ENCODE results near the gene SMAD7.

SMAD7 gene

DNA sequence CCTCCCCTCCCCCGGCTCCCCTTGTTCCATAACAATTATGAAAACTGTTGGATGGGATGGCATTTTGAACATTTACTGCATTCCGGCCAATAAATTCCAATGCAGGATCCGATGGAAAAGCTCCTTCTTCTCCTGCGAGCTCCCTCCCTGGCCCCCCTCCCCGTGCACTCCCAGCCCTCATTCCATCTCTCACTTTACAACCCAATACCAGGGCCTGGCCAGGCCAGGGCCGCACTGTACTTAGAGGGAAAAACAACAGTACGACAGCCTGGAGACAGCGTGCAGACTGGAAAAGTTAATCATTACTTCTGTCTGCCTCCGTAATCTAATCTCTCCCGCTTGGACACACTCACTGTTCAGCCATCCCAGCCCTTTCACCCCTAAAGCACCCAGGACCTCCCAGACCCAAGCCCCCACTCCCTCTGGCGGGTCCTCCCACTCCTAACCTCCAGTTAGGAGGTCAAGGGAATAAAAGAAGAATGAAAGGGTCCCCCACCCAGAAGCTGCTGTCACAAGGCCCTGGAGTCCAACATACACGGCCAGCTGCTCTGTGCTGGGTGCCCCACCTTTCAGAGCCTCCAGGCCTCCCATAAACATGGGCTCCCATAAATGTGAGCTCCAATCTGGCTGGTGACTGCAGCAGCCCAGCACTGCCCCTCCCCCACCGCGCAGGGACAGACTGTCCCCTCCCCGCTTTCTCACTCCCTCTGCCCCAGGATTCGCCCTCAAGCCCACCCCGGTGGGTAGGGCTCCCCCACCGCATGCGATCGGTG is 20.6 kb downstream of the SMAD7 start:
- peak; percentile 67 to 85 for DNase-seq

- DNase-seq: no peak
Observed at GRCh38 chr18:48929212-48929612, 21.6 kb downstream of the SMAD7 start.

DNA sequence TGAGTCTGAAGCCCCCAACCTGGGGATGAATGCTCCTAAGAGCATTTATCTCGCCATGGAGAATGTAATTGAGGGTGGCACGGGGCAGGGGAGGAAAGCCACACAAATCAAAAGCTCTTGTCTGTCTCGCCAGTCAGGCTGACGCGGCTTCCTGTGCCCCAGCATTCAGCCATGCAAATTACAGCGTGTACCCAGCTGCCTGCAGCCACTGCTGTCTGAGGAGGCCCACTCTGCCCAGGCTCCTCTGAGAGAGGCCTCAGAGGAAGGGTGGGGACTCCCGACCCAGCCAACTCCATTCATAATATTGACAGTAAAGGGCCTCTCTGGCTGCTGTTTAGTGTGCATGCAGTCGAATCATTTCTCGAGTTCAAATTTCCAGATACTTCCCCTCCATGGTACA is 22.0 kb downstream of the SMAD7 start:
- DNase-seq: peak; percentile 94 to 98

GRCh38 chr18:48927286-48928080 is 23.3 kb downstream of the SMAD7 start:
- DNase-seq: peak; percentile 72 to 86

GRCh38 chr18:48926420-48926857 is 24.3 kb downstream of the SMAD7 start:
- peak in 1 of 2 experiments; percentile 75 for DNase-seq

GRCh38 chr18:48925491-48925780 is 25.3 kb downstream of the SMAD7 start:
- DNase-seq: no peak

- no peak for DNase-seq
Observed at GRCh38 chr18:48924630-48925490, 25.9 kb downstream of the SMAD7 start.

DNA sequence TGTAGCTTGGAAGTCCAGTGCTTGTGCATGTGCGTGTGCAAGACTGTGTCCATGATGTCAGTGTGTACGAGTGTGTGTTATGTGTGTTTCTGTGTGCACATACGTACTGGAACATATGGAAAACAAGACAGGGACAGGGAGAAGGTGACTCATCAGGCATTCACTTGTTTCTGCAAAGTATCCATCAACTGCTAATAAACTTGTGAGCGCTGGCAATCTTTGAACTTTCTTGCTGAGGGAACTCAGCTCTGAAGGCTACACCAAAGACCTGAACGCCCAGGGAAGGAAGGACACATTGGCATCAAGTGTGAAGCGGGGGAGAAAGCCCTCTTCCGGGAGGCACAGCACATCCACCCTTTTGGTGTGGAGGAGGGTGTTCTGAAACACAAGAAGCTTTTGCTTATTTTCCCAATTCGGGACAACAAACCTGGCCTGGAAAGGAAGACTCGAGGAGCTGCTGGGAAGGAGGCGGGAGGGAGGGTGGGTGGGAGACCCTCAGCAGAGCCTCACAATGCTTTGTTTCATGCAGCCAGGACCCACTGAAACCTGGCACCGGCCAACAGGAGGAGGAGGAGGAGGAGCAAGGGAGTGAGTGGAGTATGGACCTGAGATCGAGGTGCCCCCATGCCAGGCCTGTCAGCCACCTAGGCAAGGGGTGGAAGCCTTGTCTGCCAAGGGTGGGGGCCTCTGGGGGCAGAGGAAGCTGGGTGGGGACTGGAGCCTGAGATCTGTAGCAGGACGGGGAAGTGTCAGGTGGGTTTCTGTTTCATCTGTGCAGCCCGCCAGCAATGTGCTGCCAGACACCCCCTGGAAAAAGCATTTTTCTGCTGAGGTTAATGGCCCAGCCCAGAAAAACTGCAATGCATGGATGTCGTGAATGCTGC is 26.8 kb downstream of the SMAD7 start:
- no peak for DNase-seq

- DNase-seq: peak in 1 of 2 experiments; percentile 14
Observed at GRCh38 chr18:48922801-48923730, 27.7 kb downstream of the SMAD7 start.

DNA sequence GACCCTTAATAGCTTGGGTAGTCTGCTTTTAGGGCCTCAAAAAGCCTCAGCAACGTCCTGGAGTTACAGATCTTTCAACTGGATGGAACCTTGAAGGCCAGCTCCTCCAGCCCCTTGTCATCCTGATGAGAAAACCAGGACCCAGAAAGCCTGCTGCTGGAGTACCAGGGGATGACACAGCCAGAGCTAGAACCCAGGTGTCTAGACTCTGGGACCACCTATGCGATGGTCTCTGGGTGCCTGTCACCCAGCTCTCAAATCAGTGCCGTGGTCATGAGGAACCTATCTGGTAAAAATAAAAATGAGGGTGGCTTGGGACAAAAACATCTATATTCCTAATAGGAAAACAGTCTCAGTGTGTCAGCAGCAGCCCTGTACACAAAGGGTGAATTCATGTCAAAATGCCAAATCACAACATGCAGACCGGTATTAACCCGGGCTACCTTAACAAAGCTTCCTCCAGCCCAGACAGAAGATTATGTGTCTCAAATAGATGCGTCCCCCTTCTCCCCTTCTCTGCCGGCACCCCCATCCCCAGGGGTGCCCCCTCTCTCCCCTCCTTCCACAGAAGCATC is 28.5 kb downstream of the SMAD7 start:
- no peak for DNase-seq

DNA sequence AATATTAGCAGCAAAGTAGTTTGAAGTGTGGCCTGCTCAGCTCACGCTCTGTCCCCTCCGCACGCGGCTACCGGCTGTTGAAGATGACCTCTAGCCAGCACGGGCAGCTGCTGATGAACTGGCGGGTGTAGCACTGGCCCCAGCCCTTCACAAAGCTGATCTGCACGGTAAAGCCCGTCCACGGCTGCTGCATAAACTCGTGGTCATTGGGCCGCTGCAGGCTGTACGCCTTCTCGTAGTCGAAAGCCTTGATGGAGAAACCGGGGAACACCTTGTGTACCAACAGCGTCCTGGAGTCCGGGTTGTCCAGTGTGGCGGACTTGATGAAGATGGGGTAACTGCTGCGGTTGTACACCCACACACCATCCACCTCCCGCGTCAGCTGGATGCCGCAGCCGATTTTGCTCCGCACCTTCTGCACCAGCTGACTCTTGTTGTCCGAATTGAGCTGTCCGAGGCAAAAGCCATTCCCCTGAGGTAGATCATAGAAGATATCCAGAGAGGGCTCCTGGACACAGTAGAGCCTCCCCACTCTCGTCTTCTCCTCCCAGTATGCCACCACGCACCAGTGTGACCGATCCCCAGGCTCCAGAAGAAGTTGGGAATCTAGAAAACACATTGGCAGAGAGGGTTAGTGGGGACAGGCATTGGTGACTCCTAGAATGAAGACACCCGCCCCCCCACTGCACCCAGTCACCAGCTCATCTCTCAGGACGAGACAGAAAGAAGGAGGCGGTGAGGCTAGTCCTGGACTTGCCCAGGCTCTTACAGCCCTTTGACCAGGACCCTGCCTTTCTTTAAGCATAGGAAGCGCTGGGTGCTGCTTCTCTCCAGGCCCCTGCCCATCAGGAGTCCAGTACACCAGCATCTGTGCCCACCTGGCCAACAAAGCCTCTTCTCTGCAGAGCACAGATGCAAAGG is 29.2 kb downstream of the SMAD7 start:
- no peak for DNase-seq

- no peak for DNase-seq
Observed at GRCh38 chr18:48920408-48921038, 30.2 kb downstream of the SMAD7 start.

DNA sequence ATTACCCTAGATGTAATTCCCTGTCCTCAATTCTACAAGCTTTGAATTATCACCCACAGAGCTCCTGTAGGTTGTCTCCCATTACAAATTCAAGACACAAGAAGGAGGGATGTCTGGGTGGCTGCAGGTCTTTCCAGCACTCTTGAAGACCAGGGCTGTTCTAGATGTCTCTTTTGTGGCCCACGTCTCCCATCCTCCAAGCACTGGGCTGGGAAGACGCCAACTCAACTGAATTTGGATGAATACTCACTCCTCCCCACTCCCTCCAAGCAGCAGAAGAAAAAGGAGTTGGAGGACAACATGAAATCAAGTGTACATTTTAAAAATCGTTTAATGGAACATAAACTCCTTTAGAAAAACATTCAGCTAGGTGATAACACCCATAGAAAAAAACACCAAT is 31.2 kb downstream of the SMAD7 start:
- DNase-seq: no peak

DNA sequence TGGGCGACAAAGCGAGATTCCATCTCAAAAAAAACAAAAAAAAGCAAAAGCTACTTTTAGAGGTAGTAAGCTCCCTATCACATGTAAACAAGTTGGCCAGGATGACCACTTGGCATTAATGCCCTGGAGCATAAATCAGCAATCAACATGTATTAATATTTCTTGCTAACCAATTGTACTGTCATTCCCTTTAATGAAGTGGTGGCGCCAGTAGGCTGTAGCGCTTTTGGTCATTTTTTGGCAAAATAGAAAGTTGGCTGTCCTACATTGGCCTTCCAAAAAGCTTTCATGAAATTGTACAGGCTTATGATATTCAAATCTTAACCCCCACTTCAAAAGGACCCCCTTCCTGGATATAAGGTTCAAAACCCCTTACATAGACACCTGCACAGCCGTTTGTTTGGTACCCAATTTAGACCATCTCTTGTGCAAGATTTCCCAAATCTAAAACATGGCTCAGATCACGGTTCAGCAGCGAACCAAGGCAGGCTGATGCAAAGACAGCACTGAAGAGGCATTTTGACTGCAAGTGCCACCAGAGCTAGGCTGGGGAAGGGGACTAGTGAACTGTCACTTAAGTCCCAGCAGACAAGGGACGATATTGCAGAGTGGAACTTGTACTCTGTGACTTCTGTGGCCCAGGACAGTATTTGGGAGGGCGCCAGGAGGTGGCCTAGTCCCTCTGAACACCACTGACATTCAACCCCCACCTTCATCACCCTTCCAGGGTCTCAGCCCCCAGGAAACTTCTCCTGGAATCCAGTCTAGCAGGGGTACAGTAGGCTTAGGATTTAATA is 31.9 kb downstream of the SMAD7 start:
- no peak for DNase-seq

GRCh38 chr18:48917579-48918517 is 32.9 kb downstream of the SMAD7 start:
- no peak for DNase-seq

- no peak for DNase-seq
Observed at GRCh38 chr18:48915626-48916425, 34.9 kb downstream of the SMAD7 start.

Measured in NCI-H526 (cell line).